Stimulated activated CD4-positive, alpha-beta T cell treated with anti-CD3 and anti-CD28 coated beads, Interleukin-4, amount 100 ng/mL, for 24 hours (primary cell): ENCODE measurements around the gene FAM120A.

Experiments used
- DNase-seq: peaks from one replicate; pipeline ENCODE4 v3.0.0-alpha.2; 2020

FAM120A gene

GRCh38 chr9:93447655-93448054, 3.8 kb upstream of the FAM120A start:
- DNase-seq = no peak

GRCh38 chr9:93451849-93452709, 594 bp downstream of the FAM120A start:
- peak; percentile 49 for DNase-seq

GRCh38 chr9:93452710-93453046, 1.2 kb downstream of the FAM120A start:
- DNase-seq = peak; percentile 15

- DNase-seq = peak; percentile 89
These were observed 1.8 kb downstream of the FAM120A start, which contains the start of gene FAM120AOS for GRCh38 chr9:93453047-93453914. Gene FAM120AOS (minus strand): TSS chr9:93453581. CDS start chr9:93452709, 872 bp downstream.

- no peak for DNase-seq
These were observed 4.5 kb downstream of the FAM120A start for GRCh38 chr9:93456022-93456421.

GRCh38 chr9:93456504-93456903, 5.0 kb downstream of the FAM120A start:
- no peak for DNase-seq

- no peak for DNase-seq
These were observed 5.5 kb downstream of the FAM120A start for GRCh38 chr9:93457006-93457405.

- DNase-seq = no peak
These were observed 7.2 kb downstream of the FAM120A start for GRCh38 chr9:93458712-93459111.

GRCh38 chr9:93459432-93459847, 8.0 kb downstream of the FAM120A start:
- DNase-seq = no peak

GRCh38 chr9:93460689-93461413, 9.4 kb downstream of the FAM120A start:
- no peak for DNase-seq

GRCh38 chr9:93461414-93461743, 9.9 kb downstream of the FAM120A start:
- no peak for DNase-seq

GRCh38 chr9:93461821-93462220, 10.3 kb downstream of the FAM120A start:
- DNase-seq = no peak

GRCh38 chr9:93463638-93464248, 12.3 kb downstream of the FAM120A start:
- DNase-seq = no peak

- no peak for DNase-seq
These were observed 12.9 kb downstream of the FAM120A start for GRCh38 chr9:93464395-93464794.

- DNase-seq = no peak
These were observed 13.4 kb downstream of the FAM120A start for GRCh38 chr9:93464876-93465275.

GRCh38 chr9:93465855-93466254, 14.4 kb downstream of the FAM120A start:
- DNase-seq = no peak

- no peak for DNase-seq
These were observed 15.1 kb downstream of the FAM120A start for GRCh38 chr9:93466416-93467061.

GRCh38 chr9:93467062-93467416, 15.6 kb downstream of the FAM120A start:
- DNase-seq = no peak

GRCh38 chr9:93467462-93467861, 16.0 kb downstream of the FAM120A start:
- no peak for DNase-seq

- DNase-seq = no peak
These were observed 17.4 kb downstream of the FAM120A start for GRCh38 chr9:93468763-93469456.

- no peak for DNase-seq
These were observed 18.9 kb downstream of the FAM120A start for GRCh38 chr9:93470391-93470790.

- no peak for DNase-seq
These were observed 19.6 kb downstream of the FAM120A start for GRCh38 chr9:93471124-93471523.
